ENCODE results near the gene CBX5.
A peak's percentile ranks its signal among the peaks of the same experiment; 100 is the strongest.

The CBX5 gene

DNA sequence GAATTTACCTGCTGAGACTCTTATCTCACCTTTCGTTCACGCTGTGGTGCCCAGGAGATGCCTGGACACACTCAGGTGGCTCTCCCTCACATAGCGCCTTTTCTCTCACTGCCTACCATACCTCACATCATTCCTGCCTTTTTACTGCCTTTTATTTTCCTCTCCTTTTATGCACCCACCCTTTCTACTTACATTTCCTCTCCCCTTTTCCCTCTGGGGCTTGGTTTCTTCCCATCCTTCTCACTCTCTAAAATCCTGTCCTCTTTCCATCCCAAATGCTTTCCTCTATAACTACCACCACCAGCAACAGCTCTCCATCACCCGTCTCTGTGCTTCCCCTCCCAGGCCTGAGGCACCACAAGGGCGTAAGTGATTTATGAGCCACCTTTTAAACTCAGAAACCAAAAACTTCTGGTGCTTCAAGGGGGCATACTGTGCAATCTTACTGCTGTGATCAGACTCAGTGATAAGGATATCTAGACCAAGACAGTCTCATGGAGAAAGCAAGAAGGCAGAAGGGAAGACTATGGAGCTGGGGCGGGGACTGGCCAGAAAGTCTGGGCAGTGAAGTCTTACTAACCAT is 58.4 kb downstream of the CBX5 start:
- peak overlapping the region in 1 of 2 experiments; percentile 60 for H3K18ac ChIP-seq (ENCODE audit: low read depth in 1 of 2, low read length in 2 of 2)
- no peak overlapping the region for H3K9ac ChIP-seq (ENCODE audit: low read length)
- DNase-seq: no peak
- H3K14ac ChIP-seq (ENCODE audit: low read length in 2 of 2): no peak overlapping the region
- no peak overlapping the region for H4K8ac ChIP-seq (ENCODE audit: low read length)
- peak overlapping the region; percentile 76 for H2AK5ac ChIP-seq (ENCODE audit: low read length, severe bottlenecking)
- H4K91ac ChIP-seq (ENCODE audit: low read length): peak overlapping the region; percentile 8
- no peaks in the 10 kb centered on the region for H3K9me3 ChIP-seq (ENCODE audit: control insufficient read depth, low read length)
- no peak overlapping the region for H2BK120ac ChIP-seq (ENCODE audit: low read depth, low read length)
- H2BK15ac ChIP-seq (ENCODE audit: low read depth, poor library complexity, severe bottlenecking): no peak overlapping the region
- 80% methylated on average over 6 of the region's 6 CpGs for WGBS
- H2AFZ ChIP-seq (ENCODE audit: low read depth, low read length): no peak overlapping the region
- H3K27ac ChIP-seq (ENCODE audit: low read length, poor library complexity, severe bottlenecking): no peak overlapping the region
- no peaks in the 10 kb centered on the region for H3K79me1 ChIP-seq (replicated peaks; ENCODE audit: low read length, poor library complexity, severe bottlenecking)
- H3K27me3 ChIP-seq (ENCODE audit: control insufficient read depth in 1 of 2, insufficient read depth in 1 of 2, low read length in 2 of 2): peaks cover 0 to 8% of the 10 kb centered on the region in 2 experiments
- no peaks in the 10 kb centered on the region for H3K36me3 ChIP-seq (ENCODE audit: control insufficient read depth in 1 of 2, insufficient read depth in 2 of 2, low read depth in 1 of 2, low read length in 2 of 2)
- no peak overlapping the region for H2BK5ac ChIP-seq (ENCODE audit: low read depth, low read length, poor library complexity, severe bottlenecking)
- no peak overlapping the region for H3K4me3 ChIP-seq (ENCODE audit: insufficient read depth in 1 of 2, low read depth in 1 of 2, low read length in 2 of 2)
- H3K4me2 ChIP-seq (ENCODE audit: low read length, poor library complexity, severe bottlenecking): no peak overlapping the region
- peak overlapping the region in 1 of 2 experiments; percentile 37 for H2BK12ac ChIP-seq (ENCODE audit: low read length in 2 of 2)
- H3K23ac ChIP-seq (ENCODE audit: low read length in 2 of 2): no peak overlapping the region
- peak overlapping the region; percentile 41 to 44 for H3K4ac ChIP-seq (ENCODE audit: low read depth in 1 of 2, low read length in 2 of 2)
- peaks cover 17% of the 10 kb centered on the region for H3K4me1 ChIP-seq (ENCODE audit: control insufficient read depth, insufficient read depth, low read depth, low read length)

DNA sequence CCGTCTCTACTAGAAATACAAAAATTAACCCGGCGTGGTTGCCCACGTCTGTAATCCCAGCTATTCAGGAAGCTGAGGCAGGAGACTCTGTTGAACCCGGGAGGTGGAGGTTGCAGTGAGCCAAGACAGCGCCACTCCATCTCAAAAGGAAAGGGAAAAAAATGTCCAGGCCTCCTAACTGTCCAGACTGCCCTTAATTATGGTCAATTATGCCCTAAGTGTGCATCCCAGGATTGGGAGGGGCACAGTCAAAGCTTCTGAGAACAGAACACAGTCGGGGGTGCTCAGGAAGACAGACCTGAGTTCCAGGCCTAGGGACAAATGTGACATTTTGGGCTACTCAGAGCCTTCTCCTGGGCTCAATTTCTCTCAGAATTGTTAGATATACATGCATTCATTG is 59.4 kb downstream of the CBX5 start:
- Histone ChIP-seq H3K4me1 (ENCODE audit: control insufficient read depth, insufficient read depth, low read depth, low read length) (peaks cover 20% of the 10 kb centered on the region), H3K27ac (ENCODE audit: low read length, poor library complexity, severe bottlenecking) (no peak overlapping the region), H2BK15ac (ENCODE audit: low read depth, poor library complexity, severe bottlenecking) (no peak overlapping the region), H2BK120ac (ENCODE audit: low read depth, low read length) (no peak overlapping the region), H3K4ac (ENCODE audit: low read depth in 1 of 2, low read length in 2 of 2) (peak overlapping the region in 1 of 2 experiments; percentile 44), H2AK5ac (ENCODE audit: low read length, severe bottlenecking) (peak overlapping the region; percentile 76), H4K8ac (ENCODE audit: low read length) (no peak overlapping the region), H3K4me3 (ENCODE audit: insufficient read depth in 1 of 2, low read depth in 1 of 2, low read length in 2 of 2) (no peak overlapping the region), H3K79me1 (replicated peaks; ENCODE audit: low read length, poor library complexity, severe bottlenecking) (peaks cover 4% of the 10 kb centered on the region), H4K91ac (ENCODE audit: low read length) (no peak overlapping the region), H3K4me2 (ENCODE audit: low read length, poor library complexity, severe bottlenecking) (no peak overlapping the region), H3K14ac (ENCODE audit: low read length in 2 of 2) (no peak overlapping the region), H3K36me3 (ENCODE audit: control insufficient read depth in 1 of 2, insufficient read depth in 2 of 2, low read depth in 1 of 2, low read length in 2 of 2) (no peaks in the 10 kb centered on the region), H3K9ac (ENCODE audit: low read length) (peak overlapping the region; percentile 60), H3K27me3 (ENCODE audit: control insufficient read depth in 1 of 2, insufficient read depth in 1 of 2, low read length in 2 of 2) (peaks cover 0 to 14% of the 10 kb centered on the region in 2 experiments), H2AFZ (ENCODE audit: low read depth, low read length) (no peak overlapping the region), H3K9me3 (ENCODE audit: control insufficient read depth, low read length) (no peaks in the 10 kb centered on the region), H2BK12ac (ENCODE audit: low read length in 2 of 2) (peak overlapping the region in 1 of 2 experiments; percentile 31), H3K23ac (ENCODE audit: low read length in 2 of 2) (no peak overlapping the region), H2BK5ac (ENCODE audit: low read depth, low read length, poor library complexity, severe bottlenecking) (no peak overlapping the region), H3K18ac (ENCODE audit: low read depth in 1 of 2, low read length in 2 of 2) (peak overlapping the region in 1 of 2 experiments; percentile 21)
- 91% methylated on average over 7 of the region's 7 CpGs for WGBS
- DNase-seq: no peak

GRCh38 chr12:54220092-54220557 is 59.8 kb downstream of the CBX5 start:
- no peak overlapping the region for H3K4me3 ChIP-seq (ENCODE audit: insufficient read depth in 1 of 2, low read depth in 1 of 2, low read length in 2 of 2)
- peak overlapping the region; percentile 46 for H3K4me2 ChIP-seq (ENCODE audit: low read length, poor library complexity, severe bottlenecking)
- H3K27me3 ChIP-seq (ENCODE audit: control insufficient read depth in 1 of 2, insufficient read depth in 1 of 2, low read length in 2 of 2): peaks cover 0 to 14% of the 10 kb centered on the region in 2 experiments
- no peak overlapping the region for H4K91ac ChIP-seq (ENCODE audit: low read length)
- H3K4me1 ChIP-seq (ENCODE audit: control insufficient read depth, insufficient read depth, low read depth, low read length): peaks cover 20% of the 10 kb centered on the region
- peak overlapping the region; percentile 60 for H3K9ac ChIP-seq (ENCODE audit: low read length)
- no peak overlapping the region for H3K23ac ChIP-seq (ENCODE audit: low read length in 2 of 2)
- no peak overlapping the region for H2BK15ac ChIP-seq (ENCODE audit: low read depth, poor library complexity, severe bottlenecking)
- H2AFZ ChIP-seq (ENCODE audit: low read depth, low read length): no peak overlapping the region
- peak; percentile 84 for DNase-seq
- 44% methylated on average over 8 of the region's 8 CpGs for WGBS
- H3K4ac ChIP-seq (ENCODE audit: low read depth in 1 of 2, low read length in 2 of 2): no peak overlapping the region
- peak overlapping the region in 1 of 2 experiments; percentile 67 for H3K18ac ChIP-seq (ENCODE audit: low read depth in 1 of 2, low read length in 2 of 2)
- no peak overlapping the region for H2BK12ac ChIP-seq (ENCODE audit: low read length in 2 of 2)
- no peak overlapping the region for H3K27ac ChIP-seq (ENCODE audit: low read length, poor library complexity, severe bottlenecking)
- H3K36me3 ChIP-seq (ENCODE audit: control insufficient read depth in 1 of 2, insufficient read depth in 2 of 2, low read depth in 1 of 2, low read length in 2 of 2): no peaks in the 10 kb centered on the region
- H3K79me1 ChIP-seq (replicated peaks; ENCODE audit: low read length, poor library complexity, severe bottlenecking): peaks cover 4% of the 10 kb centered on the region
- H3K9me3 ChIP-seq (ENCODE audit: control insufficient read depth, low read length): no peaks in the 10 kb centered on the region
- peak overlapping the region; percentile 45 for H4K8ac ChIP-seq (ENCODE audit: low read length)
- H2AK5ac ChIP-seq (ENCODE audit: low read length, severe bottlenecking): no peak overlapping the region
- no peak overlapping the region for H2BK5ac ChIP-seq (ENCODE audit: low read depth, low read length, poor library complexity, severe bottlenecking)
- H3K14ac ChIP-seq (ENCODE audit: low read length in 2 of 2): no peak overlapping the region
- H2BK120ac ChIP-seq (ENCODE audit: low read depth, low read length): no peak overlapping the region

DNA sequence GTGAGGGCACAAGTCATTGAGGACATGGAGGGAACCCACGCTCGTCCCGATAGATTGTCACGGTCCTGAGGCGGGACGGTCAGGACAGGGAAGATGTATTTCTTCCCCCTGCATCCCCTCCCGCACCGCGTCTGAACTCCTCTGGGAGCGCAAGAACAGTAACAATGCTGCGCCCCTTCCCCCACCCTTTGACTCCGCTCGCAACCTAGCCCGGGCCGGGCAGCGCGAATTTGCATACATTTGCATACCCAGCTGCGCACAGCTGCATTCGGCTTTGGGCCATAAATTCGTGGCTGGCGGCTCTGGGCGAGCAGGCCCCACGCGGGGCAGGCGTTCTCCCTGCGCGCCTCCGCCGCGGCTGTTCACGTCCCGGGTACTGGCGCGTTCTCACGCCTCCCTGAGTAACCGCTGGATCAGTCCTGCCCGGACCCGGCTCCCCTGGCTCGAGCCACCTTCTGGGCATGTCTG is 62.1 kb downstream of the CBX5 start:
- Histone ChIP-seq H3K9me3 (ENCODE audit: control insufficient read depth, low read length) (no peaks in the 10 kb centered on the region), H3K9ac (ENCODE audit: low read length) (peak overlapping the region; percentile 72), H3K4me2 (ENCODE audit: low read length, poor library complexity, severe bottlenecking) (peak overlapping the region; percentile 94), H3K36me3 (ENCODE audit: control insufficient read depth in 1 of 2, insufficient read depth in 2 of 2, low read depth in 1 of 2, low read length in 2 of 2) (no peaks in the 10 kb centered on the region), H3K4me3 (ENCODE audit: insufficient read depth in 1 of 2, low read depth in 1 of 2, low read length in 2 of 2) (peak overlapping the region; percentile 40 to 79), H2BK5ac (ENCODE audit: low read depth, low read length, poor library complexity, severe bottlenecking) (no peak overlapping the region), H3K4ac (ENCODE audit: low read depth in 1 of 2, low read length in 2 of 2) (peak overlapping the region in 1 of 2 experiments; percentile 24), H3K23ac (ENCODE audit: low read length in 2 of 2) (peak overlapping the region in 1 of 2 experiments; percentile 63), H3K14ac (ENCODE audit: low read length in 2 of 2) (peak overlapping the region in 1 of 2 experiments; percentile 67), H4K8ac (ENCODE audit: low read length) (peak overlapping the region; percentile 35), H2BK12ac (ENCODE audit: low read length in 2 of 2) (peak overlapping the region in 1 of 2 experiments; percentile 64), H2AFZ (ENCODE audit: low read depth, low read length) (peak overlapping the region; percentile 72), H3K27me3 (ENCODE audit: control insufficient read depth in 1 of 2, insufficient read depth in 1 of 2, low read length in 2 of 2) (peaks cover 0 to 14% of the 10 kb centered on the region in 2 experiments), H4K91ac (ENCODE audit: low read length) (peak overlapping the region; percentile 25), H2AK5ac (ENCODE audit: low read length, severe bottlenecking) (no peak overlapping the region), H2BK120ac (ENCODE audit: low read depth, low read length) (no peak overlapping the region), H3K4me1 (ENCODE audit: control insufficient read depth, insufficient read depth, low read depth, low read length) (peaks cover 26% of the 10 kb centered on the region), H2BK15ac (ENCODE audit: low read depth, poor library complexity, severe bottlenecking) (no peak overlapping the region), H3K79me1 (replicated peaks; ENCODE audit: low read length, poor library complexity, severe bottlenecking) (peaks cover 4% of the 10 kb centered on the region), H3K18ac (ENCODE audit: low read depth in 1 of 2, low read length in 2 of 2) (peak overlapping the region in 1 of 2 experiments; percentile 74), H3K27ac (ENCODE audit: low read length, poor library complexity, severe bottlenecking) (no peak overlapping the region)
- DNase-seq: no peak
- WGBS: 17% methylated on average over 39 of the region's 39 CpGs

Measured in mesenchymal stem cell (in vitro differentiated cells and primary cell).